ENCODE data around the gene B9D1. TPM values are rescaled to one million over a fixed set of nuclear protein-coding genes. Genes with fewer than 3 reads are reported as not detected.

The B9D1 gene
- total and polyA plus RNA-seq, 9 of the 15 experiments (the other 6 are each of a cell fraction or from before 2014, with no cell fraction given): 8.9 to 28.0 (median 17.9) TPM

- 0% methylated on average over 2 of the region's 2 CpGs for WGBS (ENCODE audit: insufficient coverage, low coverage, missing lambda C conversion rate)
- intact Hi-C loops (cut with micrococcal nuclease) (no loop called here), in situ Hi-C loops (cut with MboI) (no loop called here)
- no peaks in the 10 kb centered on the region for H4K20me1 ChIP-seq (replicated peaks; ENCODE audit: control insufficient read depth, insufficient read depth, low read length)
- FAIRE-seq: no peak
- H2AFZ ChIP-seq (ENCODE audit: low read depth, low read length): no peak overlapping the region
- ChIA-PET CTCF (ENCODE audit: low intra/inter-chr PET ratio) (no interaction called here), POLR2A (interaction anchor here (2.0 kb wide), 1 partner anchor 13 kb away, joined by 5 read pairs; the partner anchor contains the start of gene MAPK7)
- ATAC-seq: no peak
- H3K4me1 ChIP-seq (replicated peaks in 1 of 2; ENCODE audit: control insufficient read depth in 2 of 2, insufficient read depth in 2 of 2, low read length in 2 of 2): peaks cover 0 to 12% of the 10 kb centered on the region in 2 experiments; a peak in 3 of 5 replicates
- no peaks in the 10 kb centered on the region for H3K27me3 ChIP-seq (ENCODE audit: control insufficient read depth in 2 of 2, insufficient read depth in 2 of 2, low read length in 2 of 2)
- no peak for DNase-seq (ENCODE audit: extremely low read depth in 1 of 4, low spot score in 3 of 4)
- no peaks in the 10 kb centered on the region for H3K9me1 ChIP-seq (ENCODE audit: control insufficient read depth, insufficient read depth, low read length)
- TF ChIP-seq AFF1 (IDR thresholded peaks at IDR 0.05; ENCODE audit: low read depth in 1 of 2, partially characterized antibody in 2 of 2) (no peak), ZNF239 (CRISPR knock-in tag; IDR thresholded peaks at IDR 0.05) (no peak), MLLT1 (IDR thresholded peaks at IDR 0.05) (no peak), ATF7 (IDR thresholded peaks at IDR 0.05) (no peak), ZNF253 (CRISPR knock-in tag; conservative IDR thresholded peaks at IDR 0.05) (no peak), DEAF1 (CRISPR knock-in tag; IDR thresholded peaks at IDR 0.05) (no peak), DMBX1 (CRISPR knock-in tag; IDR thresholded peaks at IDR 0.05; ENCODE audit: borderline replicate concordance) (no peak)
- H3K27ac ChIP-seq (ENCODE audit: extremely low read depth, low read depth, low read length): no peak overlapping the region
- BruUV-seq (replicated peaks): no TSS peak
- H3K9ac ChIP-seq (ENCODE audit: insufficient read depth in 1 of 2, low read depth in 2 of 2, low read length in 2 of 2): no peak overlapping the region
- H3K79me2 ChIP-seq (ENCODE audit: control insufficient read depth, insufficient read depth, low read length): no peaks in the 10 kb centered on the region
- H3K4me3 ChIP-seq: no peak overlapping the region
- H3K9me3 ChIP-seq (replicated peaks; ENCODE audit: control insufficient read depth, insufficient read depth, low read depth, low read length): no peaks in the 10 kb centered on the region
- H3K36me3 ChIP-seq (ENCODE audit: control insufficient read depth, insufficient read depth, low read length): no peaks in the 10 kb centered on the region
- no peak overlapping the region for H3K4me2 ChIP-seq (ENCODE audit: insufficient read depth, low read length)
Measured at GRCh38 chr17:19390951-19391350, 28.4 kb upstream of the B9D1 start.

Data from K562 (cell line).